Measurements from ENCODE around the gene TRPC3. TPM values are rescaled to one million over a fixed set of nuclear protein-coding genes. Genes with fewer than 3 reads are reported as not detected.

The TRPC3 gene
- total RNA-seq, 1 donor from 2014 or later, result 2.1 TPM

- H3K36me3 ChIP-seq, result no peaks in the 10 kb centered on the region
- no peaks in the 10 kb centered on the region for H3K4me1 ChIP-seq
- ATAC-seq, result no peak
- no peaks in the 10 kb centered on the region for H3K9me3 ChIP-seq
- DNase-seq, result no peak
- H3K27ac ChIP-seq, result no peak overlapping the region
- H3K27me3 ChIP-seq, result no peaks in the 10 kb centered on the region
- no peak overlapping the region for H3K4me3 ChIP-seq
- intact Hi-C loops (cut with DNase I), result no loop called here
- TF ChIP-seq CTCF (IDR thresholded peaks at IDR 0.05), result no peak
Observed at GRCh38 chr4:121898150-121898549, 53.7 kb downstream of the TRPC3 start.

DNA sequence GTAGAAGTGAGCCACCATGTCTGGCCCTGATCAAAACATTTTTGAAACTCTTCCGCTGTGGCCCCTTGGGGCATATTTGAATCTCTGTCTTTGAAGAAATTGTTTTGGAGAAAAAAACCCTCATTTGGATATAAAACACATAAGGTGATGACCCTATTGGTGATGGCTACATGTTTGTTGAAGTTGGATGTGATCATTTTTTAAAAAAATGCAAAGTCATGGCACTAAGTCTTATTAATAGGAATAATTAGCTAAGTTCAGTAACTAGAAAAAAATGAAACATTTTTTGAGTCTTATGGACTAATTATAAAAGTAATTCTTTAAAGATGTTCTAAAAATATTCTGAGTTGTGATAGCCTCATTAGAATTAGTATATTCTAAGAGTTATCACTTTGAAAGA, 63.7 kb downstream of the TRPC3 start:
- Histone ChIP-seq H3K27me3 (peaks cover 10% of the 10 kb centered on the region), H3K36me3 (no peaks in the 10 kb centered on the region), H3K9me3 (no peaks in the 10 kb centered on the region), H3K27ac (no peak overlapping the region), H3K4me3 (no peak overlapping the region), H3K4me1 (no peaks in the 10 kb centered on the region)
- intact Hi-C loops (cut with DNase I), result no loop called here
- TF ChIP-seq CTCF (IDR thresholded peaks at IDR 0.05), result no peak
- ATAC-seq (no peak), DNase-seq (no peak)

- H3K36me3 ChIP-seq, result no peaks in the 10 kb centered on the region
- TF ChIP-seq CTCF (IDR thresholded peaks at IDR 0.05), result no peak
- no peak for ATAC-seq
Observed at GRCh38 chr4:121885115-121885514, 66.7 kb downstream of the TRPC3 start.

GRCh38 chr4:121881158-121881557, 70.7 kb downstream of the TRPC3 start:
- no peaks in the 10 kb centered on the region for H3K9me3 ChIP-seq
- DNase-seq (no peak), ATAC-seq (no peak)
- H3K27ac ChIP-seq, result no peak overlapping the region
- no peak overlapping the region for H3K4me3 ChIP-seq
- no peaks in the 10 kb centered on the region for H3K4me1 ChIP-seq
- TF ChIP-seq CTCF (IDR thresholded peaks at IDR 0.05), result no peak
- H3K36me3 ChIP-seq, result no peaks in the 10 kb centered on the region
- intact Hi-C loops (cut with DNase I), result no loop called here
- no peaks in the 10 kb centered on the region for H3K27me3 ChIP-seq

More at GRCh38 chr4:121885115-121885514, 66.7 kb downstream of the TRPC3 start:
- Histone ChIP-seq H3K9me3 (no peaks in the 10 kb centered on the region), H3K4me1 (no peaks in the 10 kb centered on the region), H3K27ac (no peak overlapping the region), H3K27me3 (peaks cover 5% of the 10 kb centered on the region), H3K4me3 (no peak overlapping the region)
- no peak for DNase-seq
- intact Hi-C loops (cut with DNase I), result no loop called here

DNA sequence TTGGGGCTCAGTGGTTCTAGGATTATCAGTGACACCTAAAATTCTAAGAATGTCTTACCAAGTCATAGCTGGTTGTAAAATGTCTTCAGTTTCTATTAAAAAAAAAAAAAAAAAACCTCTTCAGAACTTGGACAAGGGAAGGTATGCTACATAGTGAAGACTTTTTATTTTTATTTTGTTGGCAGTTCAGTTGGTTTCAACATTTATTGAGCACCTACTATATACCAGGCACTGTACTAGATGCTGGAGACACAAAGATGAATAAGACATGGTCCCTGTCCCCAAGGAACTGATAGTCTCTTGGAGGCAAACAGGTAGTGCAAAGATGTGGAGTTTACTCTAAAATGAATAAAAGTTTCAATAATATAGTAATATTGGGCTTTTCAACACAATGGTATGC, 72.7 kb downstream of the TRPC3 start:
- H3K27me3 ChIP-seq, result no peaks in the 10 kb centered on the region
- ATAC-seq (no peak), DNase-seq (no peak)
- intact Hi-C loops (cut with DNase I), result no loop called here
- no peaks in the 10 kb centered on the region for H3K9me3 ChIP-seq
- TF ChIP-seq CTCF (IDR thresholded peaks at IDR 0.05), result no peak
- H3K4me1 ChIP-seq, result no peaks in the 10 kb centered on the region
- no peaks in the 10 kb centered on the region for H3K36me3 ChIP-seq
- H3K4me3 ChIP-seq, result no peak overlapping the region
- H3K27ac ChIP-seq, result no peak overlapping the region

Measured in upper lobe of right lung (tissue), 1 donor.